GM23248 (cell line): Measurements from ENCODE around the gene ZNF419.

Source experiments
- EZH2 ChIP-seq: fragments of 200-600 bp; sonication (generic); IDR thresholded peaks from 2 replicates; pipeline ENCODE4 v1.6.1; 2018; ENCODE audit warnings: antibody characterized with exemption, mild to moderate bottlenecking; ENCODE audit not compliant: insufficient read depth, poor library complexity, severe bottlenecking
- EZH2phosphoT487 ChIP-seq: fragments of 200-600 bp; sonication (generic); IDR thresholded peaks from 2 replicates; pipeline ENCODE4 v1.6.1; 2018; ENCODE audit warnings: antibody characterized with exemption, moderate library complexity, mild to moderate bottlenecking, low read depth; ENCODE audit not compliant: insufficient read depth

DNA sequence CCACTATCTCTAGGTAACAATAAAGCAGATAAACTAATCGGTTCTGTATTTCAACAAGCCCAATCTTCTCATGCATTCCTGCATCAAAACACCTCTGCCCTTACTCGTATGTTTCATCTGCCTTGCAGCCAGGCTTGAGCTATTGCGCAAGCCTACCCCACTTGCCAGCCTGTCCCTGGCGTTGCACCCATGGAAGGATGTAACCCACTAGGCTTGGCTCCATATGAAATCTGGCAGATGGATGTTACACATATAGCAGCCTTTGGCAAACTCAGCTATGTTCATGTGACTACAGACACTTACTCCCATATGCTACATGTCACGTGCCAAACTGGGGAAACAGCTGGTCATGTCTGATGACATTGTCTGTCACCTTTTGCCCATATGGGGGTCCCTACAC, 27.7 kb downstream of the ZNF419 start:
- TF ChIP-seq EZH2 (no peak), EZH2phosphoT487 (no peak)
